ENCODE results near the gene TAS2R1.

DNA sequence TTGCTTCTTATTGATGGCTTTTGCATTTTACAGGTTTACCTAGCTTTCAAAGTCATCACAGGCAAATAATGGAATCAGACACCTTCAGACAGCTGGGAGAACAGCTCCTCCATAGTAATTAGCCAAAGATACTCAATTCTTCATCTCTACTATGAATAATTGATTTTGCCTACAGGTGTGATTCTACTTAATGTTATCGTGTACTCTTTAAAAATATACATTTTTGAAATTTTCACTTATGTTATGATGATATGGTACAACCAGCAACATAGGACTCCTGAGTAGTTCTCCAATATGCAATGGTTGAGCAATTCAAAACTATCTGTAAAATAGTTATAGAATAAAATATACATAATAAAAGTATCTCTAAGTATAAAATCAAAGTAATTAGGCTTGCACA, at the start of gene TAS2R1:
- no peak for TF ChIP-seq POLR2AphosphoS5 (IDR thresholded peaks at IDR 0.05)
- TF ChIP-seq CTCF (IDR thresholded peaks at IDR 0.05) = no peak

Data from breast epithelium (tissue), 3 donors.